Mammary epithelial cell (primary cell): ENCODE data around the gene HSPE1.

ENCODE experiments used
- CTCF ChIP-seq, 2 donors: IDR thresholded peaks in 1 of 2; conservative IDR thresholded peaks in 1 of 2; 2 replicates each; pipeline ENCODE4 v1.5.1; 2011 to 2012; ENCODE audit warnings: inconsistent platforms in 2 of 2, low read length in 2 of 2, mild to moderate bottlenecking in 2 of 2, control low read depth in 1 of 2, low read depth in 1 of 2; ENCODE audit not compliant: insufficient read depth in 1 of 2; ENCODE audit errors: extremely low read depth in 1 of 2
- EZH2 ChIP-seq: IDR thresholded peaks from 2 replicates; pipeline ENCODE4 v1.6.1; 2012; ENCODE audit warnings: low read length, inconsistent platforms, borderline replicate concordance

DNA sequence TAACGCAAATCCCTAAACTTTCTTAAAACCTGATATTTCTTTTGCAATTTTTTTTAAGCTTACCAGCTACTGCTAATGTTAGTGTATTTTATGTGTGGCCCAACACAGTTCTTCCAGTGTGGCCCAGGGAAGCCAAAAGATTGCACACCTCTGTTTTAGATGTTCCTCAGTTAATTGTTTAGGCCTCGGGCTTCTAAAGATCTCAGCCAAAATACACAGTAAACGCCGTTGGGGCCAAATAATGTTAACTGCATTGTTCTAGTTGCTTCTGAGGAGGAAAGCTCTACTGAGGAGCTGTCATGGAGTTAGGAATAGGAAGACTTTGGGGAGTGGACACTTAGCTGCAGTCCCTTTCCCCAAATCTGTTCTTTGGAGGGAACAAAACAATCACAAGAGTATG, 2.0 kb downstream of the HSPE1 start:
- no peak for TF ChIP-seq CTCF (conservative IDR thresholded peaks at IDR 0.05 in 1 of 2, IDR thresholded peaks at IDR 0.05 in 1 of 2; ENCODE audit: extremely low read depth in 1 of 2, insufficient read depth in 1 of 2, low read depth in 1 of 2, low read length in 2 of 2)
- TF ChIP-seq EZH2, result no peak
